Head of caudate nucleus (tissue), 42 donors: ENCODE data around the gene ACSM6.
"Not testable (repeated sequence)": the region's sequence is repeated elsewhere in the genome, so short reads cannot be mapped to it uniquely, and the experiment has no call there.

Experiments used
- DNase-seq, 42 donors: peaks; one replicate each; pipeline versions ENCODE4 v3.0.0 to v3.0.0-alpha.2; 2020 to 2021; ENCODE audit warnings: mixed read lengths in 7 of 42
- intact Hi-C: fragments of 100-400 bp; cut with DNase I; formaldehyde crosslinking; loops from one replicate; pipeline ENCODE4 v1.15.0; 2022

Gene ACSM6, protein sequence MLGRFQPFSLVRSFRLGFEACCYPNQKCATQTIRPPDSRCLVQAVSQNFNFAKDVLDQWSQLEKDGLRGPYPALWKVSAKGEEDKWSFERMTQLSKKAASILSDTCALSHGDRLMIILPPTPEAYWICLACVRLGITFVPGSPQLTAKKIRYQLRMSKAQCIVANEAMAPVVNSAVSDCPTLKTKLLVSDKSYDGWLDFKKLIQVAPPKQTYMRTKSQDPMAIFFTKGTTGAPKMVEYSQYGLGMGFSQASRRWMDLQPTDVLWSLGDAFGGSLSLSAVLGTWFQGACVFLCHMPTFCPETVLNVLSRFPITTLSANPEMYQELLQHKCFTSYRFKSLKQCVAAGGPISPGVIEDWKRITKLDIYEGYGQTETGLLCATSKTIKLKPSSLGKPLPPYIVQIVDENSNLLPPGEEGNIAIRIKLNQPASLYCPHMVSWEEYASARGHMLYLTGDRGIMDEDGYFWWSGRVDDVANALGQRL

DNA sequence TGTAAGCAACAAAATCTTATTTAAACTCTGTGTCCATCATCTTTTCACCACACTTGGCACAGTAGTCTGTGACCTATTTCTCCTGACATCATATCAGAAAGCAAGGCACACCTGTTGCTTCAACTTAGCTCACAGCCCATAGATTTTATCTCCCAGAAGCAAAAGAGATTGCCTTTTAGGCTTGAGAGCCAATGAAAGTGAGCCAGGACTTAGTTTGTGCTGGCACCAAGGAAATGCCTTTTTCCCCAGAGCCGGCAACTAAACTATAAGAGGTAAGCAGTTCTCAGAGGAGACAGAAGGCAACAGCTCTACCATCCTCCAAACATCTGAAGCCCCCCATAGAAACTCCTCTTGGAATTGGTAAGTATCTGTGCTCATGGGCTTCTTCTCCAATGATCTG is at the start of gene ACSM6:
Gene ACSM6, plus strand, starts transcription at position 295 of the 400 bp plus-strand sequence. CDS start 248 bp downstream, outside the sequence.
- intact Hi-C loops: no loop called here
- DNase-seq: no peak

DNA sequence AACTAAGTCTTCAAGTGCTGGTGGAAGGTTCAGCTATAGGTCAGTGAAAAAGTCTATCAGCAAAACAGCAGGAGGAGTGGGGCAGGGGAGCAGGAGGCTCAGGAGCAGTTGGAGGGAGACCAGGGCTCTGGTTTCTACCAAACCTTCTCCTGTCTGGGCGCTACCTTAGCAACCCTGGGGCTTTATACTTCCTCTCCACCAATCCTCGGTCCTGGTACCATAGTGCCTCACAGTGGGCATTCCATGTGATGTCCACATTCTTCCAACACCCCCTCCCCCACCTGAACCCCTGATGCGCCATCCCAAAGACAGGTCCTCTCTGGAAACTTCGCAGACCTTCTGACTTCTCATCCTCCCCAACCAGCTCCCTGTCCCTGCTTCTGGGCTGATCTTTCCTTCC is 25.3 kb upstream of the ACSM6 start:
- intact Hi-C loops: no loop called here
- DNase-seq: no peak

DNA sequence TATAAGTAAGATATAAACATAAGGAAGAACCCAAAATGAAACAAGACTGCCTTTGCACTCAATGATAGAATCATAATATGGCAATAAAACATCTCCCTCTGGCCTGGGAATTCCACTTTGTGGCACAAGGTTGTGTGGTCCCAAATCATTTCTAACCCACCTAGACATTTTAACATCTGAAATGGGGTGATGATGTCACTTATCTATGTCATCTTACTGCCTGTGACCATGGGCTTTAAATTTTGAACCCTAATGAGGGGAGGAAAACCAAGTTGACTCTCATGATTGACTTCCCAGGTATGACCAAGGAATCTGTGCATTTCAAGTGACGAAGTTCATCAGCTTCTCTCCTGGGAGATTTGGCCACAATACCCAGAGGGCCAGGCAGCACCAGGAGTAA is 24.5 kb upstream of the ACSM6 start:
- DNase-seq: no peak
- intact Hi-C loops: no loop called here

GRCh38 chr10:95170790-95171189 is 23.2 kb upstream of the ACSM6 start:
- DNase-seq: no peak
- intact Hi-C loops: no loop called here

GRCh38 chr10:95171336-95171735 is 22.7 kb upstream of the ACSM6 start:
- DNase-seq: no peak
- intact Hi-C loops: no loop called here

GRCh38 chr10:95172851-95173250 is 21.2 kb upstream of the ACSM6 start:
- intact Hi-C loops: no loop called here

DNA sequence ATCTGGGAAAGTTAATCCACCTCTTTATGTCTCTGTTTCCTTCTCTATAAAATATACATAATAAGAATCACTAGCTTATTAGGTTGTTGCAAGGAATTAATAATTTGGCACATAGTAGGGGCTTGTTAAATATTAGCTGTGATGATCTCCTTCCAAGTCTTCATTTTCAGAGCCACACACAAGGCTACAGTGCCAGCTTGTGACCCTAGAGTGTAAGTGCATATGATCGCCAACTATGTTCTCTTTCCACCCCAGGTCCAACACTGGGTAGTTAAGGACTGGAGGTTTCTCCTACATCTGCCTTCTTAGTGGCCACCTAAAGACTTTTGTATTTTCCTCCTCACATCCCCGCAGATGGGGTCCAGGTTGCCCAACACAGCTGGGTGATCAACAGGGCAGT is 17.9 kb upstream of the ACSM6 start:
- DNase-seq: no peak
- intact Hi-C loops: no loop called here

More at GRCh38 chr10:95172851-95173250, 21.2 kb upstream of the ACSM6 start:
- no peak for DNase-seq

DNA sequence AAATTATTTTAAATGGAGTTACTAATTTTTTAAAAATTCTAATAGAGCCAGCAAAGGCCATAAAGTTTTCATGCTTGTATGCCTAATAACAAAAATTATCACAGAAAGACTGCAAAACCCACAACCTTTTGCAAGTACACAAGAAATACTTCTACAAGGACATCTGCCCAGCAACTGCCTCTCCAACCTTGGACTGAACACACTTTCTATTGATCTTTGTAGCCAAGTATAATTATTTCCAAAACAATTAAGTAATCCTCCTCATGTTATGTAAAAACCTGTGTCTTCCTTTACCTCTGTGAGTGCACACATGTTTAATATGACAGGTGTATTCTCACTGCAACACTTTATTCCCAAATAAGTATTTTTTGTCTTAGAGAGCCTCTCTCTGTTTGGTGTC is 16.6 kb upstream of the ACSM6 start:
- intact Hi-C loops: no loop called here

DNA sequence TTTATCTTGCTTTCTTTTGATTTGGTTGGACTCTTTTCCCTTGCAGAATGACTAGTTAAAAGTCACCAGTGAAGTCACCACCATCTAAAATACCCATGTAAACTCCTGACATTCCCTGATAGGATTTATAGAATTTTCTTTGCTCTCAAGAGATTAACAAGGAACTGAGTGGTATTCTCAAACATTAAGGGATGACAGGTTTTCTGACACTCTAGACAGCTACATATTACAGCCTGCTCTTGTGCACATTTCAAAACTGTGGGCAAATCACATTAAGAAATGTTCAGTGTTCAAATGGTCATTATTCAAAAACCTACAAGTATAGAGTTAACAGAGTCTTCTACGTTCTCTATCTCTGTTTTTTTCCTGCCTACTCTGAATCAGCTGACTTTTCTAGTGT is 15.8 kb upstream of the ACSM6 start:
- DNase-seq: no peak
- intact Hi-C loops: no loop called here

More for the DNA sequence above, 16.6 kb upstream of the ACSM6 start:
- no peak for DNase-seq

DNA sequence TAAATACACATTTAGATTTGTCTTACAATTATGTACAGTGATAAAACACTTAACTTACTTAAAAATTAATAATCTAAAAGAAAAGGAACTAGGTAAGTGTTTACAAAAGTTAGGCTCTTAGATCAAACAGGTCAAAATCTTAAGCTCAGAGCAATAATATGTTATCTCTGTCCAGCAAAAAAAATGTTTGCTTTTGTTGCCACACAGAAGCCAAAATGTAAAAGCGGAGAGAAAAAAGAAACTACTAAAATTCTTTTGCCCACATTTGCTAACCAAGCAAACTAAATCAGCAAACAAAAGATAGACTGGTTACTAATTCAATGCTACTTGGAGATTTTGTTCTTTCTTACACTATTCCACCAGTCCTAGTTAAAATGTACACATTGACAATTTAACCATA is 15.2 kb upstream of the ACSM6 start:
- no peak for DNase-seq
- intact Hi-C loops: no loop called here

GRCh38 chr10:95181726-95182125 is 12.3 kb upstream of the ACSM6 start:
- intact Hi-C loops: no loop called here
- no peak for DNase-seq

DNA sequence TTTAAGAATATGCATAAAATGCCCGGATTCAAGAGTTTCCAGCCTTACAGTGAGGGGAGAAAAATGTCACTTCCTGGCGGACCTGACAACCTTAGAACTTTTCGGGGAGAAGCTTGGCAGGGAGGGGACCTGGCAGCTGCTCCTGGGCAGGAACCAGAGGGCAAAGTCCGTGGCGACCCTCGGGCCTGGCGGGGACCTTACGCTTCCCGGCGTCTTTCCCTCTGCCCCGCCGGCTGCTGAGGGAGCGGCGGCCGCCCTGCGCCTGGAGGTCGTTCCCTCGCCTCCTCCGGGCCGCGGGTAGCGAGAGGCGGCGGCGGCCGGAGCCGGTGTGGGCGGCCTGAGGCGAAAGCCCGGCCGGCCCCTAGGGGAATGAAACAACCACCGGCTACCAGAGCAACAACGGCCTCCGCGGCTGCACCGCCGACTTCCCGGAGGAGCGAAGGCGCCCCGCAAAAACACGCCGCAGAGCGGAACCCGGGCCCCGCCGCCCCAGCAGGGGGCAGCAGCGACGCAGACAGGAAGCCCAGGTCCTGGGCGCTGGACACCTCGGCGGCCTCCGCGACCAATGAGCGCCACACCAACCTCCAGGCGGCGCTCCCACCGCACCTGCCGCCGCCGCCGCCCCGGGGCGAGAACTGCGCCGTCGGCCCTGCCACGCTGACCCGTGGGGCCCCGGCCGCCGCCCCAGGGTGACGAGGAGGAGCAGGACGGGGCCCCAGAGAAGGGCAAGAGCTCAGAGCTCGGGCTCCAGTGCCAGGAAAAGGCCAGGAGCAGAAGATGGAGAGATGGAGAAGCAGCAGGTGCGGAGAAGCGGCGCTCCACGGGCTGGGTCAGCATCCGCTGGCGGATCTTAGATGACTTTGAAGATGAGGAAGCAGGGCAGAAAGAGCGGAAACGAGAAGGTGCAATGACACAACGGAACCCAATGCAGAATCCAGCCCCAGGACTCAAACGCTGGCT is 10.5 kb upstream of the ACSM6 start:
- peak; percentile 11 to 86 (median 74) for DNase-seq
- intact Hi-C loops: no loop called here

GRCh38 chr10:95187617-95188016 is 6.4 kb upstream of the ACSM6 start:
- no peak for DNase-seq
- intact Hi-C loops: no loop called here

DNA sequence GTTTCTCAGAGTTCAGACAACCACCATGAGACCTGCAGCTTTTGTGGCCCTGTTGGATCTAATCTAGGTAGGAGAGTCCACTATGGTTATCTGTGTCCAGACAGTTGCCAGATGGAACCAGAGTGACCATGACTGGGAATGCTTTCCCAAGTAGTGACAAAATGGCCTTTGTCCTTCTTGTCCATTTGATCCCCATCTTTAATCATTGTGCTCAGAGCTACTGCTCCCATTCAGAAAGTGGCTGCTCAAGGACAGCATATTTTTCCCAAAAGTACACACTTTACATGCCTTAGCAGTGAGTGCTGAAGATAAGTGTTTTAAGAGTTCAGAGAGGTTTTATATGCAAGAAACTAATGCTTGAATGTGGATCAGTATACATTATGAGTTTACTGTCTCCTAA is 5.4 kb upstream of the ACSM6 start:
- intact Hi-C loops: no loop called here
- DNase-seq: no peak

DNA sequence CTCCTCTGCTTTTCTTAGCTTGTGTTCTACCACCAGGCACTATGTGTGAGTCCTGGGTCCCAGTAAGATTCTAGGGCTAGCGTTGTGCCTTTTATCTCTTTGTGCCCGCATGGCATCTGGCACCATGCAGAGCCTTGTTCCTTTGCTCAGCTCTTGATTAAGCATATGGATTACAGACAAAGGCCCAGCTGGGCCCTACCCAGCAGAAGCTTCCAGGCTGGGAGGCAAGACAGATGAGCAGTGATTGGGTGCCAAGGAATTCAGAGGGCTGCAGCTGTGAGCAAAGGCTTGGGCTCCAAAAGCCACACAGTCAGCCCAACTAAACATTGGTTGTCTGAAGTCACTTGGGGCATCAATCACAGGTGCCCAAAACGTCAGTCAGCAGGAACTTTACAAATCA is 2.0 kb downstream of the ACSM6 start:
- intact Hi-C loops: no loop called here
- DNase-seq: peak in 37 of 42 donors; percentile 5 to 77 (median 35)

DNA sequence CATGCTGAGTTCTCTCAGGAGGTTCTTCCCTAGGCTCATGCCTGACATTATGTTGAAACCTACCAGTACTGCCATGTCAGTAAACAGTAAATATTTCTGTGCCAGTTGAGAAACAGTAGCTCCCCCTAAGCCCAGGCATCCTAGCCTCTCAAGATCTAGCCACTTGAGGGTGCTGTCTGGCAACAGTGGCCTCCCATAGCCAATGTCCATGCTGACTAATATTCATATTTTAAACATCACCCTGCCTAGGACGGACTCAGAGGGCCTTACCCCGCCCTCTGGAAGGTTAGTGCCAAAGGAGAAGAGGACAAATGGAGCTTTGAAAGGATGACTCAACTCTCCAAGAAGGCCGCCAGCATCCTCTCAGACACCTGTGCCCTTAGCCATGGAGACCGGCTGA is 7.7 kb downstream of the ACSM6 start:
- intact Hi-C loops: no loop called here
- no peak for DNase-seq

DNA sequence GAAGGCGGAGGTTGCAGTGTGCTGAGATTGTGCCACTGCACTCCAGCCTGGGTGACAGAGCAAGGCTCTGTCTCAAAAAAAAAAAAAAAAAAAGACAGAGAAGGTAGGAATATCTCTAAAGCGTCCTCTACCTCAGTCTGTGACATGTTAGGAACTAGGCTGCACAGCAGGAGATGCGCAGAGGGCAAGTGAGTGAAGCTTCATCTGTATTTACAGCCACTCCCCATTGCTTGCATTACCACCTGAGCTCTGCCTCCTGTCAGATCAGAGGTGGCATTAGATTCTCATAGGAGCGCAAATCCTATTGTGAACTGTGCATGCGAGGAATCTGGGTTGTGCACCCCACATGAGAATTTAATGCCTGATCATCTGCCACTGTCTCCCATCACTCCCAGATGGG is 8.8 kb downstream of the ACSM6 start:
- intact Hi-C loops: not testable (repeated sequence)

DNA sequence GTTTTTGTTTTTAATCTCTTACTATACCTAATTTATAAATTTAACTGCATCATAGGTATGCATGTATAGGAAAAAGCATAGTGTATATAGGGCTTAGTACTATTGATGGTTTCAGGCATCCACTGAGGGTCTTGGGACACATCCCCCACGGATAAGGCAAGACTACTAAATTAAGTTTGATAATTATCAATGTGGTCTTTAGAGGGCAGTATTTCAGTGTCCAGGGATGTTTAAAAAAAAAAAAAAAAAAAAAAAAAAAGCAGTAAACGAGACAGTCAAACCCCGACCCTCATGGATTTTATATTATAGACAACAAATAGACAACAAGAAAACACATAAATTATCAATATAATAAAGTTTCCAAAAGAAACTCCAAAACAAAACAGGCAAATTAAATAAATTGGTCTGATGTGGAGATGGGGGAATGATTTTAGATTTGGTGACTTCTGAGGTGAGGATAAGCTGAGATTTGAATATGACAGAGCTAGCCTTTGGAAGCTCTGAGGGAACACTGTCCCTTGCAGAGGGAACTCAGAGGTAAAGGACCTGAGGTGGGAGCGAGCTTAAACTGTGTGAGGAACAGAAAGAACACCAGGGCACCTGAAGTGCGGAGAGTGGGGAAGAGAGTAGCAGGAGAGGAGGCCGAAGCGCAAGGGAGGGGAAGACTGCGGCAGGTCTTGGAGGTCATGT is 14.8 kb downstream of the ACSM6 start:
- DNase-seq: no peak
- intact Hi-C loops: no loop called here

More for the DNA sequence above, 8.8 kb downstream of the ACSM6 start:
- not testable (repeated sequence) for DNase-seq

GRCh38 chr10:95209509-95210127 is 15.6 kb downstream of the ACSM6 start:
- intact Hi-C loops: no loop called here
- DNase-seq: no peak
